WTC11 (cell line): Measurements from ENCODE around the gene HTR6.

ENCODE experiments used
- CREB1 ChIP-seq: sonication (generic); formaldehyde crosslinking; IDR thresholded peaks from 2 replicates; pipeline ENCODE4 v1.8.0; 2023; ENCODE audit warnings: mild to moderate bottlenecking, missing genetic modification reagents
- FOXP1 ChIP-seq: sonication (generic); formaldehyde crosslinking; IDR thresholded peaks from 2 replicates; pipeline ENCODE4 v1.8.0; 2022; ENCODE audit warnings: missing genetic modification reagents, mild to moderate bottlenecking, moderate library complexity, borderline replicate concordance
- RELA ChIP-seq: sonication (generic); formaldehyde crosslinking; IDR thresholded peaks from 2 replicates; pipeline ENCODE4 v1.8.1; 2022; ENCODE audit warnings: missing genetic modification reagents, mild to moderate bottlenecking, borderline replicate concordance
- ZNF121 ChIP-seq: sonication (generic); formaldehyde crosslinking; IDR thresholded peaks from 2 replicates; pipeline ENCODE4 v1.8.0; 2023; ENCODE audit warnings: missing genetic modification reagents
- TF ChIP-seq, protein P1 (sequence below): fragments of 250-450 bp; sonication (Bioruptor Pico); IDR thresholded peaks from 2 replicates; pipeline ENCODE4 v1.8.0; 2021; ENCODE audit warnings: mild to moderate bottlenecking
- TF ChIP-seq, protein P2 (sequence below): fragments of 200-600 bp; IDR thresholded peaks from 2 replicates; pipeline ENCODE4 v1.8.0; 2022; ENCODE audit warnings: antibody characterized with exemption
- TF ChIP-seq, protein P3 (sequence below): sonication (generic); formaldehyde crosslinking; IDR thresholded peaks from 2 replicates; pipeline ENCODE4 v1.8.0; 2022; ENCODE audit warnings: mild to moderate bottlenecking, missing genetic modification reagents

- TF ChIP-seq, protein P1, sequence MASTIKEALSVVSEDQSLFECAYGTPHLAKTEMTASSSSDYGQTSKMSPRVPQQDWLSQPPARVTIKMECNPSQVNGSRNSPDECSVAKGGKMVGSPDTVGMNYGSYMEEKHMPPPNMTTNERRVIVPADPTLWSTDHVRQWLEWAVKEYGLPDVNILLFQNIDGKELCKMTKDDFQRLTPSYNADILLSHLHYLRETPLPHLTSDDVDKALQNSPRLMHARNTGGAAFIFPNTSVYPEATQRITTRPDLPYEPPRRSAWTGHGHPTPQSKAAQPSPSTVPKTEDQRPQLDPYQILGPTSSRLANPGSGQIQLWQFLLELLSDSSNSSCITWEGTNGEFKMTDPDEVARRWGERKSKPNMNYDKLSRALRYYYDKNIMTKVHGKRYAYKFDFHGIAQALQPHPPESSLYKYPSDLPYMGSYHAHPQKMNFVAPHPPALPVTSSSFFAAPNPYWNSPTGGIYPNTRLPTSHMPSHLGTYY = no peak
- TF ChIP-seq, protein P2, sequence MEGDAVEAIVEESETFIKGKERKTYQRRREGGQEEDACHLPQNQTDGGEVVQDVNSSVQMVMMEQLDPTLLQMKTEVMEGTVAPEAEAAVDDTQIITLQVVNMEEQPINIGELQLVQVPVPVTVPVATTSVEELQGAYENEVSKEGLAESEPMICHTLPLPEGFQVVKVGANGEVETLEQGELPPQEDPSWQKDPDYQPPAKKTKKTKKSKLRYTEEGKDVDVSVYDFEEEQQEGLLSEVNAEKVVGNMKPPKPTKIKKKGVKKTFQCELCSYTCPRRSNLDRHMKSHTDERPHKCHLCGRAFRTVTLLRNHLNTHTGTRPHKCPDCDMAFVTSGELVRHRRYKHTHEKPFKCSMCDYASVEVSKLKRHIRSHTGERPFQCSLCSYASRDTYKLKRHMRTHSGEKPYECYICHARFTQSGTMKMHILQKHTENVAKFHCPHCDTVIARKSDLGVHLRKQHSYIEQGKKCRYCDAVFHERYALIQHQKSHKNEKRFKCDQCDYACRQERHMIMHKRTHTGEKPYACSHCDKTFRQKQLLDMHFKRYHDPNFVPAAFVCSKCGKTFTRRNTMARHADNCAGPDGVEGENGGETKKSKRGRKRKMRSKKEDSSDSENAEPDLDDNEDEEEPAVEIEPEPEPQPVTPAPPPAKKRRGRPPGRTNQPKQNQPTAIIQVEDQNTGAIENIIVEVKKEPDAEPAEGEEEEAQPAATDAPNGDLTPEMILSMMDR = no peak
- TF ChIP-seq CREB1 (CRISPR knock-in tag) (no peak), ZNF121 (no peak), RELA (CRISPR knock-in tag) (no peak), FOXP1 (CRISPR knock-in tag) (no peak)
- TF ChIP-seq, protein P3, sequence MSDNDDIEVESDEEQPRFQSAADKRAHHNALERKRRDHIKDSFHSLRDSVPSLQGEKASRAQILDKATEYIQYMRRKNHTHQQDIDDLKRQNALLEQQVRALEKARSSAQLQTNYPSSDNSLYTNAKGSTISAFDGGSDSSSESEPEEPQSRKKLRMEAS = no peak
These were observed 20.0 kb downstream of the HTR6 start for GRCh38 chr1:19684677-19685076.
